GM21515 (cell line): Measurements from ENCODE around the gene TAOK3.
"Not testable (repeated sequence)": the region's sequence is repeated elsewhere in the genome, so short reads cannot be mapped to it uniquely, and the experiment has no call there.

Source experiments
- ATAC-seq: cut with Tn5 transposase; IDR thresholded peaks from one replicate; pipeline ENCODE4 v1.9.1; 2021; ENCODE audit not compliant: unreplicated experiment

TAOK3 gene

DNA sequence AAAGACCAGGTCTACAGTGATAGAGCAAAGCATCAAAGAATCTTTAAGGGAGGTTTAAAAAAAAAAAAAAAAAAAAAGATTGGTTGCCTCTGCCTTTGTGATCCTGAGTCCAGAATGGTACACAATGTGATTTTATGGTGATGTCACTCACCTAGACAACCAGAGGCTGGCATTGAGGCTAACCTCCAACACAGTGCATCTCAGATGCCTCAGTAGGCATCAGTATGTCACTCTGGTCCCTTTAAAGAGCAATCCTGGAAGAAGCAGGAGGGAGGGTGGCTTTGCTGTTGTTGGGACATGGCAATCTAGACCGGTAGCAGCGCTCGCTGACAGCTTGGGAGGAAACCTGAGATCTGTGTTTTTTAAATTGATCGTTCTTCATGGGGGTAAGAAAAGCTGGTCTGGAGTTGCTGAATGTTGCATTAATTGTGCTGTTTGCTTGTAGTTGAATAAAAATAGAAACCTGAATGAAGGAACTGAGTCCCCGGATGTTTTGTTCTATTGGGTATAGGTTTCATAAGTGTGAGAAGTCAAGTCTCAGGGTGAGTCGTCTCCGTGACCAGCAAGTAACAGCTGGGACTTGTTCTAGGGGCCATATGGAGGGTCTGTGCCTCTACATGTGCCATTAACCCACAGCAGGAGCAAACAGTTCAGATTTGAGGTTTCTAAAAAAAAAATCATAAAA, 227.5 kb downstream of the TAOK3 start:
- ATAC-seq: peak; percentile 70

DNA sequence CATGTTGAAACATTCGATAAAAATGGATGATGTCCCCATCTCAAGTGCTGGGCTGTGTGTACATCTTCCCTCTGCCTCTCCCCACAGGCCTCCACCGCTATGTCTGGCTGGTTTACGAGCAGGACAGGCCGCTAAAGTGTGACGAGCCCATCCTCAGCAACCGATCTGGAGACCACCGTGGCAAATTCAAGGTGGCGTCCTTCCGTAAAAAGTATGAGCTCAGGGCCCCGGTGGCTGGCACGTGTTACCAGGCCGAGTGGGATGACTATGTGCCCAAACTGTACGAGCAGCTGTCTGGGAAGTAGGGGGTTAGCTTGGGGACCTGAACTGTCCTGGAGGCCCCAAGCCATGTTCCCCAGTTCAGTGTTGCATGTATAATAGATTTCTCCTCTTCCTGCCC, 228.2 kb downstream of the TAOK3 start:
- no peak for ATAC-seq

DNA sequence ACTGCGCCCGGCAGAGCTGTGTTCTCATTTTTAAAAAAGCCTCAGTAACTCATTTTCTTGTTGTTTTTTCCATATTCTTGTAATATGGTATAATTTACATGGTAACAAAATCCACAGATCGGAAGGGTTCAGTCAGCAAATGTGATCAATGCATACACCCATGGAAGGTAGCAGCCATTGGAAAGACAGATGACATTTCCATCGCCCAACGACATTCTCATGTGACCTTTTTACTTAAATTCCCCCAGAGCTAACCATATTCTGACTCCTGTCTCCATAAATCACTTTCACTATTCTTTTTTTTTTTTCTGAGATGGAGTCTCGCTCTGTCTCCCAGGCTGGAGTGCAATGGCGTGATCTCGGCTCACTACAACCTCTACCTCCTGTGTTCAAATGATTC, 231.9 kb downstream of the TAOK3 start:
- ATAC-seq: no peak

DNA sequence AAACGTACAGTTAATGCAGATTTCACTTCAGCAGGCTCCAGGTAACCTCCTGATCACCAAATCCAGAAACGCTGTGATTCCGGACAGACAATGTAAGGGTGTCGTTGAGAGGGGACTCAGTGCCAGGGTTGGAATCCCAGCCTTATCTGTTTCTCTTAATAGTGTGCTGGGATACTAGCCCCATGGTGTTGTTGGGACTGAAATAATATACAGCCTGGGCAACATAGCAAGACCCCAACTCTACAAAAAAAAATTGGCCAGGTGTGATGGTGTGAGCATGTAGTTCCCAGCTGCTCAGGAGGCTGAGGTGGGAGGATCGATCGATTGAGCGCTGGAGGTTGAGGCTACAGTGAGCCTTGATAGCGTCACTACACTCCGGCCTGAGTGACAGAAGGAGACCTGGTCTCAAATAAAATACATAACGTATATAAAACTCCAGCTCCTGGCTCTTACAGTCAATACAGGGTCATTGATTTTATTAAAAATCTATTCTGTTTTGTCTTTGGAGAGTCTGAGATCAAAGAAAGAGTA, 235.5 kb downstream of the TAOK3 start:
- ATAC-seq: no peak

GRCh38 chr12:118136559-118137003, 236.1 kb downstream of the TAOK3 start:
- peak; percentile 42 for ATAC-seq

- ATAC-seq: peak; percentile 98
Measured at GRCh38 chr12:118135788-118136558, 236.7 kb downstream of the TAOK3 start, which contains the start of gene PEBP1. PEBP1 (plus strand) TSS chr12:118136124; CDS start chr12:118136210, 86 bp downstream.

GRCh38 chr12:118129436-118129835, 243.3 kb downstream of the TAOK3 start:
- not testable (repeated sequence) for ATAC-seq

DNA sequence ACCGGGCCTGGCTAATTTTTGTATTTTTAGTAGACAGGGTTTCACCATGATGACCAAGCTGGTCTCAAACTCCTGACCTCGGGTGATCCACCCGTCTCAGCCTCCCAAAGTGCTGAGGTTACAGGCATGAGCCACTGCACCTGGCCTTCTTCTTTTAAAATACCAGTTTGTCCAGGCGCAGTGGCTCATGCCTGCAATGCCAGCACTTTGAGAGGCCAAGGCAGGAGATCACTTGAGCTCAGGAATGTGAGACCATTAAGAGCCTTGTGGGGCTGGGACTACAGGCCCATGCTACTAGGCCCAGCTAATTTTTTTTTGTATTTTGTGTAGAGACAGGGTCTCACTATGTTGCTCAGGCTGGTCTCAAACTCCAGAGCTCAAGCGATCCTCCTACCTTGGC, 244.8 kb downstream of the TAOK3 start:
- ATAC-seq: no peak

DNA sequence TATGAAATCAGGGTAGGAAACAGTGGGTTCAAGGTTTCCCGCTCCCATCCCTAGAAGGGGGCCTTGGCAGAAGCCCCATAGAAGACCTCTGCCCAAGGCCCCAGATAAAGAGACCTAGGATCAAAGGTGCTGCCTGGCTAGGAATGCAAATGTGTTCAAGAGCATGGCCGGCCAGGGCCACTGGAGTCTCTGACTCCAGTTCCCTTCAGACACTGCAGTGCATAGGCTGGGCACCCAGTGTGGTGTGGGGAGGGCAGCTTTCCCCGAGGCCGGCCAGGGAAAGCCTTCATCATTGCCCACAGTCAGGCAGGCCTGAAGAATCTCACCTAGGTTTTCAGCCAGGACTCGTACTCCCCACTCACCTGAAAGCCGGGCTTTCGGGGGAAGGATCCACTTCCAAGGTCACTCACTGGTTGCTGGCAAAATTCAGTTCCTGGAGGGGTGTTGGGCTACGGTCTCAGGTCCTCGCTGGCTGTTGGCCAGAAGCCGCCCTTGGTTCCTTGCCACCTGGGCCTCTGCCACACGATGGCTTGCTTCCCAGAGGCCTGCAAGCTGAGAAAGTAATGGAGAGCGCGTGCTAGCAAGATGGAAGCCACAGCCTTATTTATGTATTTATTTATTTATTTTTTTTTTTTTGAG, 246.5 kb downstream of the TAOK3 start:
- ATAC-seq: no peak

- ATAC-seq: no peak
Measured at GRCh38 chr12:118125743-118126118, 247.0 kb downstream of the TAOK3 start.

DNA sequence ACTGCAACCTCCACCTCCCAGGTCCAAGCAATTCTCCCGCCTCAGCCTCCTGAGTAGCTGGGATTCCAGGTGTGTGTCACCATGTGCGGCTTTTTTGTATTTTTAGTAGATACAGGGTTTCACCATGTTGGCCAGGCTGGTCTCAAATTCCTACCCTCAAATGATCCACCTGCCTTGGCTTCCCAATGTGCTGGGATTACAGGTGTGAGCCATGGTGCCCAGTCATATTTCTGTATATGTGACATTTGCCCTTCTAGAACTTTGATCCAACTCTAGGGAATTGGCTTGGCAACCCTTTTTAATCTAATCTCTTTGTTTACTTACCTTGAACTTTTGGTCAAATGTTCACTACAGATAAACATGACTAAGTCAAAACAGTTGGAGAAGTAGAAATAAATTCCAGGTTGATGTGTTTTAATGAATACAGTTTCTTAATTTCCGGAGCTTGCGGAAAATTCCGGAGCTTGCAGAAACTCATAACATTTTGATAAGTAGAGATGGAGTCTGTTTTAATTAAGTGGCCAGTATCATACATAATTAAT, 248.3 kb downstream of the TAOK3 start:
- no peak for ATAC-seq

DNA sequence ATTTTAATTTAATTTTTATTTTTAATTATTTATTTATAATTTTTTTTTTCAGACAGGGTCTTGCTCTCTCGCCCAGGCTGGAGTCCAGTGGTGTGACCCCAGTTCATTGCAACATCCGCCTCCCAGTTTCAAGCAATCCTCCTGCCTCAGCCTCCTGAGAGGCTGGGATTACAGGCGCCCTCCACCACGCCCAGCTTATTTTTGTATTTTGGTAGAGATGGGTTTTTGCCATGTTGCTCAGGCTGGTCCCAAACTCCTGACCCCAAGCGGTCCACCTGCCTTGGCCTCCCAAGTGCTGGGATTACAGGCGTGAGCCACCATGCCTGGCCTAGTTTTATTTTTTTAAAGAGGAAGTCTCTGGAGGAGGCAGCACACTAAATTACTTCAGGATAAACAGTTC, 250.4 kb downstream of the TAOK3 start:
- ATAC-seq: no peak

DNA sequence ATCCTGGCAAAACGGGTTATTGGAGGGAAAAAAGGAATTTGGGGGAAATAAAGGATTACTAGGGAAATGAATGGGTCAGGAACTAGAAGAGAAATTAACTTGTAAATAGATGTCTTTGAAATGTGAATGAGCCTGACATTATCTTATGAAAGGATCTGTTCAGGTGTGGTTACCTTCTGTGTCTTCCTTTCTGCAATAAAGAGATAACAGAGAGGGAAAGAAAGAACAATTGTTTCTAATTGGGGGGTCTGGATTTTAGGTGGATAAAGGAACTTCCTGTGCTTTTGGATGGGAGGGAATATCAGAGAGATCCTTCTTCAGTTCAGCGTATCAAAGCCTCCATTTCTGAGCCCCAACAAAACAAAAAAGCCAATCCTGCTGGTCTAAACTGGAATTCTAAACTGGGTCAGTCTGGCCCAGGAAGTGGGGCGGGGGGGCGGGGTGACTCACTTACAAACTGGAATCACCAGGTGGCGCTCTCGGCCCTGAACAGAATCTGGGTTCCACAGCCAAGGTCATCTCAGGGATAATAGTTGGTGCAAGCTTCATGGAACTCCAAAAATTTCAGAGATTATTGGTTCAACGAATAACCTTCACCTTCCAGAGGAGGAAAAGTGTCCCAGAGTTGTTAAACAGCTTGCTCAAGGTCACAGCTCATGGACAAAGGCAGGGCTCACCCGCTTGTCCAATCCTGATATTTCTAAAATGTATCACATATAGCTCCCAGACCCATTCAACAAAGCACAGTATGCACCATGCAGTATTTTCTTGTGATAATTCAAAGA, 251.9 kb downstream of the TAOK3 start:
- peak; percentile 73 for ATAC-seq

GRCh38 chr12:118119449-118119879, 253.2 kb downstream of the TAOK3 start:
- ATAC-seq: no peak

- ATAC-seq: no peak
Measured at GRCh38 chr12:118109088-118109487, 263.6 kb downstream of the TAOK3 start.

DNA sequence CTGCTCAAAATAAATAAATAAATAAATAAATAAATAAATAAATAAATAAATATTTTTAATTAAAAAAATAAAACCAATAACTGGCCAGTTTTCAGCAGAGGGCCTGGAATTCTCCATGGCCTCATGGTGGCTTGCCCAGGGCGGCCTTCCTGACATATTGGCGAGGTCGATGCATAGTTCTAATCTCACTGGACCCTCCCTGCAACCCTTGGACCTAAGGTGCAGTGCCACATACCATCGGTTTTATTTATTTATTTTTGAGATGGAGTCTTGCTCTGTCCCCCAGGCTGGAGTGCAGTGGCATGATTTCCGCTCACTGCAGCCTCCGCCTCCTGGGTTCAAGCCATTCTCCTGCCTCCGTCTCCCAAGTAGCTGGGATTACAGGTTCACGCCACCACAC, 265.0 kb downstream of the TAOK3 start:
- ATAC-seq: no peak

DNA sequence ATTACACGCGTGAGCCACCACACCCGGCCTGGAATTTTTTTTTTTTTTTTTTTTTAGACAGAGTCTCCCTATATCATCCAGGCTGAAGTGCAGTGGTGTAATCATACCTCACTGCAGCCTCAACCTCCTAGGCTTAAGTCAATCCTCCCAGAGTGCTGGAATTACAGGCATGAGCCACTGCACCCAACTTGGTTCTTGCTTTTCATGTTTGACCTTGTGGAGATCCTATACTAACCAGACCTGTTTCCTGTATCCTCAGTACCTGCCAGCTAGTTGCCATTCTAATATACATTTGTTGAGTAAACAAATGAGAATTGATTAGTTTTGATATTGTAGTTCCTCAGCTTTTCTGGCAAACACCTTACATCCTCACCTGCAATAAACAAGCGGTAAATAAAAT, 265.7 kb downstream of the TAOK3 start:
- ATAC-seq: no peak

GRCh38 chr12:118103601-118104382, 268.9 kb downstream of the TAOK3 start, which contains the start of gene VSIG10:
VSIG10 (minus strand) TSS chr12:118104011; CDS start chr12:118103671, 340 bp downstream.
- ATAC-seq: peak; percentile 56

GRCh38 chr12:118103201-118103600, 269.5 kb downstream of the TAOK3 start:
- ATAC-seq: no peak

DNA sequence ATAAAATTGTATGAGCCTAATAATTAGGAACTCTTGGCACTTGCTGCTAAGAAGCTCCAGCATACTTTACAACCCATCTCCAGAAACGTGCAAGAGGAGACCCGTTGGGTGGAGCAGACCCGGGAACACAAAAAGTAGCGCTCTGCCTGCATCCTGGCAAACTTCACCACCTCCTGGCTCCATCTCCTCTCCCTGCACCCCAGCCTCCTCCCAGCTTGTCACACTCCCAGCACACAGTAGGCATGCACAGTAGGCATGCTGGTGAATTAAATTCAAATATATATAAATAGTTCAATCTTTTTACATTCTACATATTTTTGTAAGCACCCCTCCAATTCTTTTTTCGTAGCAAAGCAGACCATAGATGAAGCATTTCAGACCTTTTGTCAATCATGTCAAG, 270.1 kb downstream of the TAOK3 start:
- ATAC-seq: no peak
